ENCODE data around the gene GABRP.

- TF ChIP-seq REST (IDR thresholded peaks at IDR 0.05; ENCODE audit: borderline replicate concordance) (no peak), POLR2AphosphoS5 (IDR thresholded peaks at IDR 0.05) (no peak), CTCF (IDR thresholded peaks at IDR 0.05; ENCODE audit: poor library complexity, severe bottlenecking) (no peak), EZH2 (IDR thresholded peaks at IDR 0.05; ENCODE audit: borderline replicate concordance, insufficient read depth, low read length, poor library complexity, severe bottlenecking) (no peak), RAD21 (conservative IDR thresholded peaks at IDR 0.05) (no peak)
Measured at GRCh38 chr5:170846416-170846815, 62.9 kb downstream of the GABRP start.

All from neural cell (in vitro differentiated cells).